ENCODE data around the gene MYH11.
"Not testable (repeated sequence)": the region's sequence is repeated elsewhere in the genome, so short reads cannot be mapped to it uniquely, and the experiment has no call there.

The MYH11 gene

GRCh38 chr16:15825750-15826305 lies 31.0 kb downstream of the MYH11 start:
- no peak for DNase-seq (ENCODE audit: low read depth)
- no peak overlapping the region for H3K4me3 ChIP-seq (ENCODE audit: low read length)
- TF ChIP-seq, protein P1, sequence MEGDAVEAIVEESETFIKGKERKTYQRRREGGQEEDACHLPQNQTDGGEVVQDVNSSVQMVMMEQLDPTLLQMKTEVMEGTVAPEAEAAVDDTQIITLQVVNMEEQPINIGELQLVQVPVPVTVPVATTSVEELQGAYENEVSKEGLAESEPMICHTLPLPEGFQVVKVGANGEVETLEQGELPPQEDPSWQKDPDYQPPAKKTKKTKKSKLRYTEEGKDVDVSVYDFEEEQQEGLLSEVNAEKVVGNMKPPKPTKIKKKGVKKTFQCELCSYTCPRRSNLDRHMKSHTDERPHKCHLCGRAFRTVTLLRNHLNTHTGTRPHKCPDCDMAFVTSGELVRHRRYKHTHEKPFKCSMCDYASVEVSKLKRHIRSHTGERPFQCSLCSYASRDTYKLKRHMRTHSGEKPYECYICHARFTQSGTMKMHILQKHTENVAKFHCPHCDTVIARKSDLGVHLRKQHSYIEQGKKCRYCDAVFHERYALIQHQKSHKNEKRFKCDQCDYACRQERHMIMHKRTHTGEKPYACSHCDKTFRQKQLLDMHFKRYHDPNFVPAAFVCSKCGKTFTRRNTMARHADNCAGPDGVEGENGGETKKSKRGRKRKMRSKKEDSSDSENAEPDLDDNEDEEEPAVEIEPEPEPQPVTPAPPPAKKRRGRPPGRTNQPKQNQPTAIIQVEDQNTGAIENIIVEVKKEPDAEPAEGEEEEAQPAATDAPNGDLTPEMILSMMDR (conservative IDR thresholded peaks at IDR 0.05; ENCODE audit: low read length): no peak

GRCh38 chr16:15822957-15823356 lies 33.9 kb downstream of the MYH11 start:
- no peak overlapping the region for H3K4me3 ChIP-seq (ENCODE audit: low read length)
- TF ChIP-seq, protein P1 (conservative IDR thresholded peaks at IDR 0.05; ENCODE audit: low read length): no peak
- no peak for DNase-seq (ENCODE audit: low read depth)

DNA sequence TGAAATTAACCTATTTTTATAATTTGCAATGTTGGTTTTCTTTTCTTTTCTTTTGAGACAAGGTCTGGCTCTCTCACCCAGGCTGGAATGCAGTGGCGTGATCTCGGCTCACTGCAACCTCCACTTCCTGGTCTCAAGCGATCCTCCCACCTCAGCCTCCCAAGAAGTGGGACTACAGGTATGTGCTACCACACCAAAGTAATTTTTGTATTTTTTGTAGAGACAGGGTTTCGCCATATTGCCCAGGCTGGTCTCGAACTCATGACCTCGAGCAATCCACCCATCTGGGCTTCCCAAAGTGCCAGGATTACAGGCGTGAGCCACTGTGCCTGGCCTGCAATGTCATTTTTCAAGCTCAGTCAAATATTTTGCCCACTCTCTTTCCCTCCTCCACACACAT lies 36.0 kb downstream of the MYH11 start:
- DNase-seq (ENCODE audit: low read depth): no peak
- no peak overlapping the region for H3K4me3 ChIP-seq (ENCODE audit: low read length)
- TF ChIP-seq, protein P1 (conservative IDR thresholded peaks at IDR 0.05; ENCODE audit: low read length): no peak

DNA sequence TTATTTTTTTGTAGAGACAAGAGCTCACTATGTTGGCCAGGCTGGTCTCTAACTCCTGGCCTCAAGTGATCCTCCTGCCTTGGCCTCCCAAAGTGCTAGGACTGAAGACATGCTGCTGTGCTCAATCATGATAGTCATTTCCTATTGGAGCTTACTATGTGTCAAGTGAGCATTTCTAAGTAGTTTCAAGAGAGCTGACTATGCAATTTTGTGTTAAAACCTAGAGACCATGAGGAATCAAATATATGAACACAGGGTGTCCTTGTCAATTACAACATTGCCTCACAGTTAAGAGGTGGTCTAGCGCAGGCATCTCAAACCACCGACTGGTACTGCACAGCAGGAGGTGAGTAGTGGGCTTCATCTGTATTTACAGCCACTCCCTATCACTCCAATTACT lies 37.8 kb downstream of the MYH11 start:
- TF ChIP-seq, protein P1 (conservative IDR thresholded peaks at IDR 0.05; ENCODE audit: low read length): no peak
- no peak overlapping the region for H3K4me3 ChIP-seq (ENCODE audit: low read length)
- no peak for DNase-seq (ENCODE audit: low read depth)

GRCh38 chr16:15817446-15817845 lies 39.4 kb downstream of the MYH11 start:
- no peak for DNase-seq (ENCODE audit: low read depth)
- no peak overlapping the region for H3K4me3 ChIP-seq (ENCODE audit: low read length)
- TF ChIP-seq, protein P1 (conservative IDR thresholded peaks at IDR 0.05; ENCODE audit: low read length): no peak

- TF ChIP-seq, protein P1 (conservative IDR thresholded peaks at IDR 0.05; ENCODE audit: low read length): no peak
- no peak overlapping the region for H3K4me3 ChIP-seq (ENCODE audit: low read length)
- no peak for DNase-seq (ENCODE audit: low read depth)
Measured at GRCh38 chr16:15816228-15816627, 40.6 kb downstream of the MYH11 start.

GRCh38 chr16:15812401-15812750 lies 44.5 kb downstream of the MYH11 start:
- H3K4me3 ChIP-seq (ENCODE audit: low read length); DNase-seq (ENCODE audit: low read depth): not testable (repeated sequence)

All from AG10803 (cell line).